GM19043 (cell line): Measurements from ENCODE around the gene LENG1.
A peak's percentile ranks its signal among the peaks of the same experiment; 100 is the strongest.
"Not testable (repeated sequence)": the region's sequence is repeated elsewhere in the genome, so short reads cannot be mapped to it uniquely, and the experiment has no call there.

Source experiments
- ATAC-seq: cut with Tn5 transposase; IDR thresholded peaks from one replicate; pipeline ENCODE4 v1.9.1; 2021; ENCODE audit warnings: low read depth; ENCODE audit not compliant: unreplicated experiment

Gene LENG1

GRCh38 chr19:54189735-54190502 is 30.4 kb upstream of the LENG1 start:
- ATAC-seq: peak; percentile 50

DNA sequence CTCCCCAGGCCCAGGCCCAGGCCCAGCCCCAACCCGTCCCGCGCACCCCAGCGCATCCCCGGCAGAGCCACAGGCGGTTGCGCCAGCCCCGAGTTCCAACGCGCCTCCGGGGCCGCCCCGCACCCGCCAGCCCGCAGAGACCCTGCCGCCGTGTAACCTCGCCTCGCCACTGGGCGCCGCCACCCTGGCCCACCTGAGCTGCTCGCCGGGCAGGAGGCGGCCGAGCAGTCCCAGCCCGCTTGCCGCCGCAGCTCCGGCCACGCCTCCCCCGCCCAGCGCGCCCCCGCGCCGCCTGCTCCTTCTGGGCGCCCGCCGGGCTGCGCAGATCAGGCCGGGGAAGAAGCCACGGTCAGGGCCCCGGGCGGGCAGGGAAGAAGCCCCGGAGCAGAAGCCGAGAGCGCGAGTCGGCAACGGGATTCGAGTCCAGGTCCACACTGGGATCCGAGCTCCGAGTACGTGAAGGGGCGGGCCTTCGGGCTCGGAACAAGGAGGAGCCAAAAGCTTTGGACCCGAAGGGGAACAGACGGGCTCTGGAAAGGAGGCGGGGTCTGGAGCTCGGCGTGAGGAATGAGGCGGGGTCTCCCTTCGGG is 29.7 kb upstream of the LENG1 start, which contains the start of gene MBOAT7:
Gene MBOAT7 (minus strand): TSS at position 436 of the 590 bp plus-strand sequence. CDS start 1,072 bp downstream, outside the sequence.
- peak; percentile 13 for ATAC-seq

- ATAC-seq: no peak
Observed at GRCh38 chr19:54188215-54188871, 28.8 kb upstream of the LENG1 start.

DNA sequence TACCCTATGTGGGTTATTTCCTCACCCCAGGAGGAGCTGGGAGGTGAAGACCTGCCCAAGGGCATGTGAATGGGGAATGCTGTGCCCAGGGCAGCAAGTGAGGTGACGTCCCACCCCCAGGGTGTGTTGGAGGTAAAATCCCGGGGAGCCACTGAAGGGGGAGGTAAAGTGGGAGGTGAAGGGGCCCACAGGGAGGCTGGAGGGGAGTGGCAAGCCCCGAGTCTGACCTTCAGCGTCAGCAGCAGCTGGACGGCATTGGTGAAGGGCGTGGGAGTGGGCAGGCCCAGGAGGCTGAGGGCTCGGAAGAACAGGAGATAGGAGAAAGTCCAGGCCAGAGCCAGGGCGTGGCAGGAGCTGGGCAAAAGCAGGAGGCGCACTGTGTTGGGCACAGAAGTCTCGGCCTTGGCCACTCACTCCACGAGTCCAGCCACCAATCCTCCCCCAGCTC is 27.4 kb upstream of the LENG1 start:
- no peak for ATAC-seq

DNA sequence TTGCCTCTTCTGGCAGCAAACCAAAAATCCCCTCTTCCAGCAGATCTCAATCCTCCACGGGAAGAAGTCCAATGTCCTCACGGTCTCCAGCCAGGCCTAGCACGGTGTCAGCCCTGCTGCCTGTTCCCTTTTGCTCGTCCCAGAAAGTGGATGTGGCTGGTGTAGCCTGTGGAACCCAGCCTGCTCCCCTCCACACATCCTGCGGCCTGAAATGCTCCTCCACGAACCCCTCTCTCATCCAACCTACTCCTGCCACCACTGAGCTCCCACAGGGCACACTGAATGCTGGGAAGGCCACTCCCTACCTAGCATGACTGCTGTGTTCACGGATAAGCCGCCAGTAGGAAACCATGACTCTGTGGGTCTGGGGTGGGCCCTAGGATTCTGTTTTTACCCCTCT is 26.8 kb upstream of the LENG1 start:
- ATAC-seq: no peak

DNA sequence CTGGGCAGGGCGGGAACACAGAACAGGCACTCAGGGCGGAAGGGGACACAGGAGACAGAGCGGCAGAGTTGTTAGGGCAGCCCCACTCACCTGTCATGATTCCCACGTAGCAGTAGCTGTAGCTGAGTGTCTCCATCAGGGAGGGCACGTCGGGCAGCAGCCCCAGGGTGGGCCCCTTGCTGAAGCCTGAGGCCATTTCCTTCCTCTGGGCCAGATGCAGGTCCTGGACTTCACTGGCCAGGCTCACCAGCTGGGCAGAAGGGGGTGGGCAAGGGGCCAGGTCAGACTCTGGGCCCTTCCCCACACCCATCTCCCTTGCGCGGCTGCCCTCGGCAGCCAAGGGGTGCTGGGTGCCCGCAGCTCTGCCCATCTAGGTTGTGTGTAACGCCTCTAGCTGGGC is 23.9 kb upstream of the LENG1 start:
- ATAC-seq: no peak

DNA sequence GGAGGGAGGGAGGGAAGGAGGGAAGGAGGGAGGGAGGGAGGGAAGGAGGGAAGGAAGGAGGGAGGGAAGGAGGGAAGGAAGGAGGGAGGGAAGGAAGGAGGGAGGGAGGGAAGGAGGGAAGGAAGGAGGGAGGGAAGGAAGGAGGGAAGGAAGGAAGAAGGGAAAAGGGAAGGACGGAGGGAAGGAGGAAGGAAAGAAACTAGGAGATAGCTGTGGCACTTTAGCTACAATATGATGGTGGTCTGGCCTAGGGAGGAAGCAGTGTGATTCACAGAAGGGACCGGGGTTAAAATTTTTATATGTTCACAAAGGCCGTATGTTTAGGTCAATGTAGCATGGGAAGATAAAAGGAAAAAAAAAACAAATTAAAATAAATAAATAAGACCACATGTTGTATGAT is 22.4 kb upstream of the LENG1 start:
- not testable (repeated sequence) for ATAC-seq

DNA sequence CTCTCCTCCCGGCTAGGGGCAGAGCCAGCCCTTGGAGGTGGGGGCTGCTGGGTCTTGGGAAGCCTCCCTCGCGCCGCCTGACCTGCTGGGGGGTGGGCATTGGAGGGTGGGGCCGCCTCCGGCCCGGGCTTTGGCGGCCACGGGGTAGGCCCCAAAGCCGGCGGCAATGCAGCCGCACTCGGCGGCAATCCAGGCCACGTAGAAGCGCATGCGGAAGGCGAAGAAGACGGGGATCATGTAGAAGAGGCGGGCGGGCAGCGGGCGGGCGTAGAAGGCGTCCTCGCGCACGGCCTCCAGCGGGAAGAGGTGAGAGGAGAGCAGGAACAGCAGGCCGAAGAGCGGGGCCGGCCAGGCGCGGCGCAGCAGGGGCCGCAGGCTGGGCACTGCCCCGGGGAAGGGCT is 21.2 kb upstream of the LENG1 start:
- no peak for ATAC-seq

GRCh38 chr19:54179921-54180461 is 20.5 kb upstream of the LENG1 start:
- ATAC-seq: no peak

DNA sequence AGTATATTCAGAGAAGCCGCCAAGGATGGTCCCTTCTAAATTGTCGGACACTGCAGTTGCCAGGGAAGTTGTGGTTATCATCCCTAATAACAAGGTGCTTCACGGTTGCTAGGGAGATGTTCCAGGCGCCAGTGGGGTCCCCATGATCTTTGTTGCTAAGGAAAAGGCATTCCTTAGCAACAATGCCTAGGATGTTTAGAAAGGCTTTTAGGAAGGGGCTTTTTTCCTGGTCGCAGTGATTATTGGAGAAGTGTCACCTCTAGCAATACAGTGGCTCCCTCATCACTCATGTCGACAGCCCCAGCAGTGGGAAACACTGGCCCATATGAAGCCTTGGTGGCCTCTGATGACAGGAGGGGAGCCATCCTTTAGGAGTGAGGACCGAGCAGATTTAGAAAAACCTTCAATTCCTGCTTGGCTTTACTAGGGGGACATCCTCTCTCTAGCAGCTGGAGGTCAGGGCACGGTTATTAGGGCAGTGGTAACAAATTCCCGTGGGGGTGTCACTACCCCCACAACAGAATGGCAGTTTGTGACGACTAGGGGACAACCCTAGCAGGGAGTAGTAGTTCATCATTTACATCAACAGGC is 19.8 kb upstream of the LENG1 start:
- no peak for ATAC-seq

GRCh38 chr19:54178581-54179261 is 19.2 kb upstream of the LENG1 start:
- no peak for ATAC-seq

GRCh38 chr19:54173951-54174834 is 14.7 kb upstream of the LENG1 start:
- ATAC-seq: no peak

DNA sequence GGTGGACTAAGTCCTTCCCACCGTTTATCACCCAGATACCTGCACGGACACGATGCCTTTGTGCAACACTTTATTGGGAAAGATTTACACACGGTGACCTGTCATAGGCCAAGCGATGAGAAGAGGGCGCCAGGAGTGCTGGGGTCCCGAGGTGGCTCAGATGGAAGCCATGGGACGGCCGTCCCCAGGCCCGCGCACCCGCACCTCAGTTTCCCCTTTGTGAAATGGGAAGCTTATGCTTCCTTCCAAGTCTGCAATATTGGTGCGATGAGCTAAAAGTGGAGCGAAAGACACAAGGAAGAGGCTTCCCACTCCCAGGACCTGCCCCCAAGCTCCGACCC is 13.8 kb upstream of the LENG1 start:
- ATAC-seq: no peak

- ATAC-seq: no peak
Observed at GRCh38 chr19:54172471-54173358, 13.2 kb upstream of the LENG1 start, which contains the start of gene TMC4. Gene TMC4 (minus strand): TSS chr19:54173160. CDS start chr19:54173117, 43 bp downstream.

DNA sequence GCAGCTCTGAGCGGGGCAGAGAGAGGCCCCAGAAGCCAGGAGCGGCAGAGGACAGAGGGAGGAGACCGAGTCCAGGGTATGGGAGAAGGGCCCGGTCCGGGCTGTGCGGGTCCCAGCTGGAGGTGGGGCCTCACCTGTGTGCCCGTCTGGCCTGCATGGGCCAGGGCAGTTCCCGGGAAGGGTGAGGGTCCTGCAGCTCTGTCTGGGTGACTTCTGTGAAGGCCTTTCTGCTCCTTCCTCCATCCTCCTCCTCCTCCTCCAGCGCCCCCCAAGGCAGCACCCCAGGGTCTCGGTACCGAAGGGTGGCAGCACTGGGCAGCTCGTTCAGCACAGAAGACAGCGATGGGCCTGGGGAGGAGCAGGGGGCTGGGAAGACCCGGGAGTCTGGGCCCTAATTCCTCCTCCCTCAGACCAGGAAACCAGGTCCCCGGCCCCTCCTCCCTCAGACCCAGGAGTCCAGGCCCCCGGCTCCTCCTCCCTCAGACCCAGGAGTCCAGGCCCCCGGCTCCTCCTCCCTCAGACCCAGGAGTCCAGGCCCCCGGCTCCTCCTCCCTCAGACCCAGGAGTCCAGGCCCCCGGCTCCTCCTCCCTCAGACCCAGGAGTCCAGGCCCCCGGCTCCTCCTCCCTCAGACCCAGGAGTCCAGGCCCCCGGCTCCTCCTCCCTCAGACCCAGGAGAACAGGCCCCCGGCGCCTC is 12.4 kb upstream of the LENG1 start:
- not testable (repeated sequence) for ATAC-seq

DNA sequence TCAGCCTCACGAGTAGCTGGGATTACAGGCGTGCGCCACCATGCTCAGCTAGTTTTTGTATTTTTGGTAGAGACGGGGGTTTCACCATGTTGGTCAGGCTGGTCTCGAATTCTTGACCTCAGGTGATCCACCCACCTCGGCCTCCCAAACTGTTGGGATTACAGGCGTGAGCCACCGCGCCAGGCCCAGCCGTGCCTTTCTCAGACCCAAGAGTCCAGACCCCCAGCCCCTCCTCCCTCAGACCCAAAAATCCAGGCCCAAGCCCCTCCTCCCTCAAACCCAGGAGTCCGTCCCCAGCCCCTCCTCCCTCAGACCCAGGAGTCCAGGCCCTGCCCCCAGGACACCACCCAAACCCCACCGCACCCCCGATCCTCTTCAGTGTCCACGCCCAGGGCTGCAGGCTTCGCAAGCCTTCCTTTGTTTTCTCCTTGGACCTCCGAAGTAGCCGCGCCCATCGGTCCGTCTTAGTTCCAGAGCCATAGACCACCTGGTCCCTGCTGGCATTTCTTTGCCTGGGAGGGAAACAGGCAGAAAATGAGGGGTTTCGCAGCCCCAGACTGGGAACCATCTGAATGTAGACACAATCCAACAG is 9.7 kb upstream of the LENG1 start:
- no peak for ATAC-seq

- ATAC-seq: peak; percentile 53
Observed at GRCh38 chr19:54168174-54168917, 8.8 kb upstream of the LENG1 start.
